Measurements from ENCODE around the gene ZBTB25. TPM values are rescaled to one million over a fixed set of nuclear protein-coding genes. Genes with fewer than 3 reads are reported as not detected.

Gene ZBTB25
- total RNA-seq, 1 donor from 2014 or later, result 9.5 TPM

DNA sequence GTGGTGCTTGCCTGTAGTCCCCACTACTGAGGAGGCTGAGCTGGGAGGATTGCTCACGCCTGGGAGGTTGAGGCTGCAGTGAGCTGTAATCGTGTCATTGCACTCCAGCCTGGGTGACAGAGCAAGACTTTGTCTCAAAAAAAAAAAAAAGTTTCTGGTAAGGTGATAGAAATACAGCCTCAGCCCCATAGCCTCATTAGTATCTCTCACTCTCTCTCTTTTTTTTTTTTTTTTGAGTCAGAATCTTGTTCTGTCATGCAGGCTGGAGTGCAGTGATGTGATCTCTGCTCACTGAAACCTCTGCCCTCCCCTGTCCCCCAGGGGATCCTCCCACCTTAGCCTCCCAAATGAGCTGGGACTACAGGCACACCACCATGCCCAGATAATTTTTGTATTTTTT, 96.3 kb downstream of the ZBTB25 start:
- Histone ChIP-seq H3K4me1 (ENCODE audit: insufficient read depth, low read length) (peaks cover 8% of the 10 kb centered on the region), H3K4me3 (ENCODE audit: insufficient read depth, low read depth, low read length) (no peak overlapping the region), H3K4me2 (ENCODE audit: low read length) (no peak overlapping the region), H2AFZ (ENCODE audit: low read depth, low read length) (no peak overlapping the region), H4K20me1 (ENCODE audit: insufficient read depth, low read length) (no peaks in the 10 kb centered on the region), H3K27me3 (ENCODE audit: insufficient read depth, low read length) (no peaks in the 10 kb centered on the region), H3K27ac (ENCODE audit: low read depth, low read length) (no peak overlapping the region), H3K9ac (ENCODE audit: low read length) (no peak overlapping the region), H3K79me2 (ENCODE audit: insufficient read depth, low read length) (peaks cover 20% of the 10 kb centered on the region), H3K36me3 (ENCODE audit: insufficient read depth, low read length) (no peaks in the 10 kb centered on the region), H3K9me3 (ENCODE audit: insufficient read depth, low read depth, low read length) (no peaks in the 10 kb centered on the region)
- H3K36me3 Mint-ChIP-seq (ENCODE audit: low read depth, unreplicated experiment), result peaks cover 19% of the 10 kb centered on the region
- FAIRE-seq (no peak), DNase-seq (ENCODE audit: low read depth) (no peak)
- TF ChIP-seq, protein P1, sequence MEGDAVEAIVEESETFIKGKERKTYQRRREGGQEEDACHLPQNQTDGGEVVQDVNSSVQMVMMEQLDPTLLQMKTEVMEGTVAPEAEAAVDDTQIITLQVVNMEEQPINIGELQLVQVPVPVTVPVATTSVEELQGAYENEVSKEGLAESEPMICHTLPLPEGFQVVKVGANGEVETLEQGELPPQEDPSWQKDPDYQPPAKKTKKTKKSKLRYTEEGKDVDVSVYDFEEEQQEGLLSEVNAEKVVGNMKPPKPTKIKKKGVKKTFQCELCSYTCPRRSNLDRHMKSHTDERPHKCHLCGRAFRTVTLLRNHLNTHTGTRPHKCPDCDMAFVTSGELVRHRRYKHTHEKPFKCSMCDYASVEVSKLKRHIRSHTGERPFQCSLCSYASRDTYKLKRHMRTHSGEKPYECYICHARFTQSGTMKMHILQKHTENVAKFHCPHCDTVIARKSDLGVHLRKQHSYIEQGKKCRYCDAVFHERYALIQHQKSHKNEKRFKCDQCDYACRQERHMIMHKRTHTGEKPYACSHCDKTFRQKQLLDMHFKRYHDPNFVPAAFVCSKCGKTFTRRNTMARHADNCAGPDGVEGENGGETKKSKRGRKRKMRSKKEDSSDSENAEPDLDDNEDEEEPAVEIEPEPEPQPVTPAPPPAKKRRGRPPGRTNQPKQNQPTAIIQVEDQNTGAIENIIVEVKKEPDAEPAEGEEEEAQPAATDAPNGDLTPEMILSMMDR (IDR thresholded peaks at IDR 0.05; ENCODE audit: insufficient read depth, low read depth, low read length), result no peak
- TF ChIP-seq EZH2 (IDR thresholded peaks at IDR 0.05; ENCODE audit: insufficient read depth, low read length), result no peak
- H3K9me3 Mint-ChIP-seq (ENCODE audit: unreplicated experiment), result peaks cover 2% of the 10 kb centered on the region
- no peak overlapping the region for H3K4me3 Mint-ChIP-seq (ENCODE audit: unreplicated experiment)
- no peaks in the 10 kb centered on the region for H3K27me3 Mint-ChIP-seq (ENCODE audit: low read depth, unreplicated experiment)
- H3K4me1 Mint-ChIP-seq (ENCODE audit: low read depth, unreplicated experiment), result peaks cover 11% of the 10 kb centered on the region
- no peak overlapping the region for H3K27ac Mint-ChIP-seq (ENCODE audit: unreplicated experiment)

DNA sequence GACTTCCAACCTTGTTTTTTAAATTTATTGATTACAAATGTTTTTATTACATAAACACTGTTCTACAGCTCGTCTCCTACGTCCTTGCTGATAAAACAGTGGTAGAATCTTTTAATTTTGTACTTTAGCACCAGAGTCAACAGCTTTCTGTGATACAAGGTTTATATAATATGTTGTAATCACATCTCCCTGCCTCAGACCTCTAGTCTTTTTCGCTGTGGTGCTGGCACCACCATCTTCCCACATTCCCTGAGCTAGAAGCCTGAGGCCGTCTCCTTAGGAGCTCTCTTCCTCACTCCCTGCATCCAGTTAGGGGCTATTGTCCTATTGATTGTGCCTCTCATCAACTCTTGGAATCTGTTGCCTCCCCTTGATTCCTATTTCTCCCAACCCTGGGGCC, 98.3 kb downstream of the ZBTB25 start:
- DNase-seq (ENCODE audit: low read depth), result no peak
- H3K4me2 ChIP-seq (ENCODE audit: low read length), result no peak overlapping the region
- H3K79me2 ChIP-seq (ENCODE audit: insufficient read depth, low read length), result peaks cover 20% of the 10 kb centered on the region
- H3K27ac ChIP-seq (ENCODE audit: low read depth, low read length), result no peak overlapping the region
- H3K9ac ChIP-seq (ENCODE audit: low read length), result no peak overlapping the region
- no peak for FAIRE-seq
- H3K4me1 Mint-ChIP-seq (ENCODE audit: low read depth, unreplicated experiment), result peaks cover 6% of the 10 kb centered on the region
- H3K36me3 ChIP-seq (ENCODE audit: insufficient read depth, low read length), result peaks cover 2% of the 10 kb centered on the region
- no peaks in the 10 kb centered on the region for H3K27me3 Mint-ChIP-seq (ENCODE audit: low read depth, unreplicated experiment)
- H3K27me3 ChIP-seq (ENCODE audit: insufficient read depth, low read length), result no peaks in the 10 kb centered on the region
- H3K36me3 Mint-ChIP-seq (ENCODE audit: low read depth, unreplicated experiment), result peaks cover 16% of the 10 kb centered on the region
- no peak overlapping the region for H2AFZ ChIP-seq (ENCODE audit: low read depth, low read length)
- no peak overlapping the region for H3K4me3 ChIP-seq (ENCODE audit: insufficient read depth, low read depth, low read length)
- H3K27ac Mint-ChIP-seq (ENCODE audit: unreplicated experiment), result no peak overlapping the region
- H4K20me1 ChIP-seq (ENCODE audit: insufficient read depth, low read length), result no peaks in the 10 kb centered on the region
- no peak for TF ChIP-seq EZH2 (IDR thresholded peaks at IDR 0.05; ENCODE audit: insufficient read depth, low read length)
- TF ChIP-seq, protein P1 (IDR thresholded peaks at IDR 0.05; ENCODE audit: insufficient read depth, low read depth, low read length), result no peak
- no peaks in the 10 kb centered on the region for H3K9me3 ChIP-seq (ENCODE audit: insufficient read depth, low read depth, low read length)
- no peak overlapping the region for H3K4me3 Mint-ChIP-seq (ENCODE audit: unreplicated experiment)
- H3K9me3 Mint-ChIP-seq (ENCODE audit: unreplicated experiment), result peaks cover 2% of the 10 kb centered on the region
- peaks cover 5% of the 10 kb centered on the region for H3K4me1 ChIP-seq (ENCODE audit: insufficient read depth, low read length)

DNA sequence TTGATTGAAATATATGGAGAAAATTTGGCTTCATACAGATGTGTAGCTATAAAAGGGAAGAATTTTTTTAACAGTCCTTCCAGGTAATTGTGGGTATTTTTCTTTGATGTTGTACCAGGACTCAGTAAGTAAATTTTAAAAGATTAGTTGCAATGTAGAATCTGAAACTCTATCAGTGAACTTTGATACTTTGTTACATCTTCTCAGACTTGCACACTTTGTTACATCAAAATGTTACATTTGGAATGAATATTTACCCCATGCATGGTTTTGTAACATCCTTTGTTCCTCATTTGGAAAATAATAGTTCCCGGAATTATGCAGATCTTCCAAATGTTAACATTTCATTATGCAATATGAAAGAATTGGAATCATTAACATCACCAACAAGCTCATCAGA, 101.7 kb downstream of the ZBTB25 start:
- Histone ChIP-seq H3K36me3 (ENCODE audit: insufficient read depth, low read length) (peaks cover 2% of the 10 kb centered on the region), H3K4me3 (ENCODE audit: insufficient read depth, low read depth, low read length) (no peak overlapping the region), H3K27me3 (ENCODE audit: insufficient read depth, low read length) (no peaks in the 10 kb centered on the region), H3K4me1 (ENCODE audit: insufficient read depth, low read length) (no peaks in the 10 kb centered on the region), H3K79me2 (ENCODE audit: insufficient read depth, low read length) (peaks cover 31% of the 10 kb centered on the region), H3K27ac (ENCODE audit: low read depth, low read length) (no peak overlapping the region), H3K9me3 (ENCODE audit: insufficient read depth, low read depth, low read length) (no peaks in the 10 kb centered on the region), H2AFZ (ENCODE audit: low read depth, low read length) (no peak overlapping the region), H4K20me1 (ENCODE audit: insufficient read depth, low read length) (no peaks in the 10 kb centered on the region), H3K4me2 (ENCODE audit: low read length) (no peak overlapping the region), H3K9ac (ENCODE audit: low read length) (no peak overlapping the region)
- no peak for TF ChIP-seq EZH2 (IDR thresholded peaks at IDR 0.05; ENCODE audit: insufficient read depth, low read length)
- TF ChIP-seq, protein P1 (IDR thresholded peaks at IDR 0.05; ENCODE audit: insufficient read depth, low read depth, low read length), result no peak
- Mint-ChIP-seq H3K36me3 (ENCODE audit: low read depth, unreplicated experiment) (peaks cover 16% of the 10 kb centered on the region), H3K27me3 (ENCODE audit: low read depth, unreplicated experiment) (no peaks in the 10 kb centered on the region), H3K9me3 (ENCODE audit: unreplicated experiment) (peaks cover 2% of the 10 kb centered on the region), H3K4me1 (ENCODE audit: low read depth, unreplicated experiment) (no peaks in the 10 kb centered on the region), H3K27ac (ENCODE audit: unreplicated experiment) (no peak overlapping the region), H3K4me3 (ENCODE audit: unreplicated experiment) (no peak overlapping the region)
- FAIRE-seq, result no peak
- DNase-seq (ENCODE audit: low read depth), result no peak

Measured in astrocyte (in vitro differentiated cells and primary cell).